Measurements from ENCODE around the gene TARBP2. TPM values are rescaled to one million over a fixed set of nuclear protein-coding genes. Genes with fewer than 3 reads are reported as not detected.

The TARBP2 gene
- total RNA-seq, 1 experiment from 2014 or later: 74.0 TPM

GRCh38 chr12:53467082-53467481 lies 34.0 kb upstream of the TARBP2 start:
- H3K9me3 Mint-ChIP-seq: no peaks in the 10 kb centered on the region
- no peak for TF ChIP-seq IRF2 (CRISPR knock-in tag; IDR thresholded peaks at IDR 0.05; ENCODE audit: borderline replicate concordance, low read depth)
- TF ChIP-seq USF1 (CRISPR knock-in tag; IDR thresholded peaks at IDR 0.05): no peak
- no peak for TF ChIP-seq MLX (CRISPR knock-in tag; IDR thresholded peaks at IDR 0.05)
- TF ChIP-seq JAZF1 (CRISPR knock-in tag; IDR thresholded peaks at IDR 0.05): no peak
- TF ChIP-seq ZSCAN18 (CRISPR knock-in tag; IDR thresholded peaks at IDR 0.05): no peak
- no peak for TF ChIP-seq FOXP1 (CRISPR knock-in tag; IDR thresholded peaks at IDR 0.05; ENCODE audit: borderline replicate concordance)
- TF ChIP-seq ERG (CRISPR knock-in tag; IDR thresholded peaks at IDR 0.05): no peak
- no peak for TF ChIP-seq ELF4 (CRISPR knock-in tag; IDR thresholded peaks at IDR 0.05; ENCODE audit: low read depth)
- no peak for TF ChIP-seq ZNF138 (CRISPR knock-in tag; conservative IDR thresholded peaks at IDR 0.05)
- no peak for TF ChIP-seq IRF1 (CRISPR knock-in tag; IDR thresholded peaks at IDR 0.05)
- peaks cover 22% of the 10 kb centered on the region for H3K4me1 Mint-ChIP-seq
- H3K27me3 Mint-ChIP-seq (ENCODE audit: low read depth): no peaks in the 10 kb centered on the region
- no peak for DNase-seq (ENCODE audit: low spot score)
- H3K4me3 Mint-ChIP-seq: no peak overlapping the region
- ATAC-seq: no peak
- peak overlapping the region; percentile 66; the same call in 1 of the 2 replicates for H3K27ac Mint-ChIP-seq
- H3K36me3 Mint-ChIP-seq: peaks cover 94% of the 10 kb centered on the region
- ChIA-PET CTCF (no interaction called here), POLR2A (no interaction called here)

GRCh38 chr12:53467880-53468279 lies 33.2 kb upstream of the TARBP2 start:
- POLR2A ChIA-PET: no interaction called here
- H3K27me3 Mint-ChIP-seq (ENCODE audit: low read depth): no peaks in the 10 kb centered on the region
- H3K9me3 Mint-ChIP-seq: no peaks in the 10 kb centered on the region
- H3K27ac Mint-ChIP-seq: peak overlapping the region; percentile 50; the same call in 1 of the 2 replicates
- no peak for DNase-seq (ENCODE audit: low spot score)
- CTCF ChIA-PET: interaction anchor here (0.7 to 1.7 kb wide), 2 partner anchors 9 to 583 kb away, joined by 3 to 5 read pairs; no protein-coding TSS in a partner anchor
- no peak for TF ChIP-seq EMX1 (CRISPR knock-in tag; IDR thresholded peaks at IDR 0.05)
- no peak for TF ChIP-seq FOXJ3 (CRISPR knock-in tag; IDR thresholded peaks at IDR 0.05; ENCODE audit: borderline replicate concordance)
- no peak for TF ChIP-seq PREB (CRISPR knock-in tag; IDR thresholded peaks at IDR 0.05; ENCODE audit: borderline replicate concordance)
- no peak for TF ChIP-seq ZMAT4 (CRISPR knock-in tag; IDR thresholded peaks at IDR 0.05)
- no peak for TF ChIP-seq JAZF1 (CRISPR knock-in tag; IDR thresholded peaks at IDR 0.05)
- TF ChIP-seq ZNF532 (CRISPR knock-in tag; IDR thresholded peaks at IDR 0.05; ENCODE audit: borderline replicate concordance): no peak
- ATAC-seq: no peak
- H3K36me3 Mint-ChIP-seq: peaks cover 94% of the 10 kb centered on the region
- H3K4me1 Mint-ChIP-seq: peaks cover 17% of the 10 kb centered on the region
- H3K4me3 Mint-ChIP-seq: no peak overlapping the region
